Measurements from ENCODE around the gene C11orf21. TPM values are rescaled to one million over a fixed set of nuclear protein-coding genes. Genes with fewer than 3 reads are reported as not detected.

C11orf21 gene
- total RNA-seq: not detected in 2 replicates

DNA sequence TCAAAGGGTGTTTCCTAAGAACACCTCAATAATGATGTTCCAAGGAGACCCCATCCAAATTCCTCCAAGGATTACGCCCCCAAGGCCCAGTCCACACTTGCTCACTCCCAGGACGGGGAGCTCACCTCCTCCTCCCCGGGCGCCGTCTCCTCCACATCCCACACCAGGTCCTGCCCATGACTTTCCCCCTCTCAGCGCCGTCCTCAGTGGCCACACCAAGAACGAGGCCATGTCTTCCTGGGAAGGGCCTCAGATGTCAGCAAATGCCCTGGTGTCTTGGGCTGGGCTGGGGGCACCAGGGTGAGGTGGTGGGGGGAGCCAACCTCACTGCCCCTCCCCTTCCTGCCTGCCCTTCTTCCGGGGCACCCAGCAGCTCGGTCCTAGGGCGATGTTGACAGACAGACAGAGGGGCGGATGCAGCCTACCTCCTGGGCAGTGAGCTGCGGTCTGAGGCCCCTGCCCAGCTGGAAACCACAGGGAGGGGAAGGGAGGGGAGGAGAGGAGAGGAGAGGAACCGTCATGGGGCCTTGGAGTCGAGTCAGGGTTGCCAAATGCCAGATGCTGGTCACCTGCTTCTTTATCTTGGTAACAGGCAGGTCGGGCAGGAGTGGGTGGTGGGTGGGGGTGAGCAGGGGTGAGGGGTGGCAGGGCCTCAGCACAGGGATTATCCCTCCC lies at the start of gene C11orf21, which contains the start of gene TSPAN32:
Gene C11orf21 (minus strand): TSS at position 288 of the 675 bp plus-strand sequence. CDS start 110 bp downstream, at position 178.
Gene TSPAN32 (plus strand): TSS at position 383 of the 675 bp plus-strand sequence. CDS start 137 bp downstream, at position 520.
- TF ChIP-seq, protein P1, sequence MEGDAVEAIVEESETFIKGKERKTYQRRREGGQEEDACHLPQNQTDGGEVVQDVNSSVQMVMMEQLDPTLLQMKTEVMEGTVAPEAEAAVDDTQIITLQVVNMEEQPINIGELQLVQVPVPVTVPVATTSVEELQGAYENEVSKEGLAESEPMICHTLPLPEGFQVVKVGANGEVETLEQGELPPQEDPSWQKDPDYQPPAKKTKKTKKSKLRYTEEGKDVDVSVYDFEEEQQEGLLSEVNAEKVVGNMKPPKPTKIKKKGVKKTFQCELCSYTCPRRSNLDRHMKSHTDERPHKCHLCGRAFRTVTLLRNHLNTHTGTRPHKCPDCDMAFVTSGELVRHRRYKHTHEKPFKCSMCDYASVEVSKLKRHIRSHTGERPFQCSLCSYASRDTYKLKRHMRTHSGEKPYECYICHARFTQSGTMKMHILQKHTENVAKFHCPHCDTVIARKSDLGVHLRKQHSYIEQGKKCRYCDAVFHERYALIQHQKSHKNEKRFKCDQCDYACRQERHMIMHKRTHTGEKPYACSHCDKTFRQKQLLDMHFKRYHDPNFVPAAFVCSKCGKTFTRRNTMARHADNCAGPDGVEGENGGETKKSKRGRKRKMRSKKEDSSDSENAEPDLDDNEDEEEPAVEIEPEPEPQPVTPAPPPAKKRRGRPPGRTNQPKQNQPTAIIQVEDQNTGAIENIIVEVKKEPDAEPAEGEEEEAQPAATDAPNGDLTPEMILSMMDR (IDR thresholded peaks at IDR 0.05; ENCODE audit: insufficient read depth, low read depth, low read length): no peak
- DNase-seq (ENCODE audit: low read depth): peak; percentile 62
- H3K4me3 ChIP-seq (ENCODE audit: low read depth, low read length): no peak within 1 kb of the TSS

DNA sequence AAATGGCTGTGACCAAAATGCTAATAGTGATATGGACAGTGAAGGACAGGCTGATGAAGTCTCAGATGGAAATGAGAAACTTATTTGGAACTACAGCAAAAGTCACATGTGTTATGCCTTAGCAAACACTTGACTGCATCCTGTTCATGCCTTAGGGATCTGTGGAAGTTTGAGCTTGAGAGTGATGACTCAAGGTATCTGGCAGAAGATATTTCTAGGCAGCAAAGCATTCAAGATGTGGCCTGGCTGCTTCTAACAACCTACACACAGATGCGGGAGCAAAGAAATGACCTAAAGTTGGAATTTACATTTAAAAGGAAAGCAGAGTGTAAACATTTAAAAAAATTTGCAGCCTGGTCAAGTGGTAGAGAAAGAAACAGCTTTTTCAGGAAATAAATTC lies 47.3 kb upstream of the C11orf21 start:
- TF ChIP-seq, protein P1 (IDR thresholded peaks at IDR 0.05; ENCODE audit: insufficient read depth, low read depth, low read length): no peak
- DNase-seq (ENCODE audit: low read depth): peak; percentile 8
- no peak overlapping the region for H3K4me3 ChIP-seq (ENCODE audit: low read depth, low read length)

DNA sequence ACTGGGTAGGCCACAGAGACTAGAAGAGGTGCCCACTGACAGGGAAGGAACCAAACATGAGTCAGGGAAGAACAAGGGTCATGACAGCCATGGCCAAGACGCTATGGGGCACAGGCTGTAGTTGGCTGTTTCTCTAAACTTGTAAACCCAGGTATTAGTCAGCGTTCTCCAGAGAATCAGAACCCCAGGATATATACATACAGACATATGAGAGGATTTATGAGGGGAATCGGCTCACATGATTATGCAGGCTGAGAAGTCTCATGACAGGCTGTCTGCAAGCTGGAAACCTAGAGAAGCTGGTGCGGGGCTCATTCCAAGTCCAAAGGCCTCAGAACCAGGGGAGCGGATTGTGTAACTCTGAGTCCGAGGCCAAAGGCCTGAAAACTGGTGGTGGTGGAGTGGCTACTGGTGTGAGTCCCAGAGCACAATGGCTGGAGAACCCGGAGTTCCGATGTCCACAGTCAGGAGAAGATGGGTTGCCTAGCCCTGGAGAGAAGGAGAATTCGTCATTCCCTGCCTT lies 45.7 kb upstream of the C11orf21 start:
- H3K4me3 ChIP-seq (ENCODE audit: low read depth, low read length): no peak overlapping the region
- TF ChIP-seq, protein P1 (IDR thresholded peaks at IDR 0.05; ENCODE audit: insufficient read depth, low read depth, low read length): no peak

DNA sequence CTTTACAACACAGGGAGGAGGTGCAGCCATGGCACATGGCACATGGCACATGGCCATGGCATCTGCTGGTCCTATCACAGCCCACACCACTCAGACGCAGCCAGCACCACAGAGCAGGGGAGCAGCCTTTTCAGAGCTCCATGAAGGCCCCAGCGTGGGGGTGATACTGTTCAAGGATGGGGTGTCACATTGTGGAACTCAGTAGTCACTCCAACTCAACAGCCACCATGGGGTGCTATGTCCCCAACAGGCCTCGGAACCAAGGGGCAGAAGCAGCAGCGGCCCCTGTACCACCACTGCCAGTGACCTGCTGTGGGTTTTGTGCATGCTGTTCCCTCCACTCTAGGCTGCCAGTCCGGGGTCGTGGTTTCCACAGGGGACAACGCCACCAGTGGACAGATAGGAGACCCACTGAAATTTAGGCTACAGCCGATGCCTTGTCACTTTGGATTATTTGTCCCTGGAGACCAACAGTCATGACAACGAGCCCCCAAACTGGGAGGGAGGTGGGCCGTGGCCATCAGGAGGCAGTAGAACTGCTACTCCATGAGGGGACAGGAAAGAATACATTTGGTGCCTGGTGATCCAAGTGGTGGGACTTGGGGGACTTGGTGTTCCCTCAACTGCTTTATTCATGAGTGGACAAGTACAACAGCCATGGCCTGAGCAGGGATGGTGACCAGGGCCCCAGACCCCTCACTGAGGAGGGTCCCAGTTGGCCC lies 45.0 kb upstream of the C11orf21 start:
- DNase-seq (ENCODE audit: low read depth): no peak
- TF ChIP-seq, protein P1 (IDR thresholded peaks at IDR 0.05; ENCODE audit: insufficient read depth, low read depth, low read length): no peak

More for the DNA sequence above, 45.7 kb upstream of the C11orf21 start:
- no peak for DNase-seq (ENCODE audit: low read depth)

DNA sequence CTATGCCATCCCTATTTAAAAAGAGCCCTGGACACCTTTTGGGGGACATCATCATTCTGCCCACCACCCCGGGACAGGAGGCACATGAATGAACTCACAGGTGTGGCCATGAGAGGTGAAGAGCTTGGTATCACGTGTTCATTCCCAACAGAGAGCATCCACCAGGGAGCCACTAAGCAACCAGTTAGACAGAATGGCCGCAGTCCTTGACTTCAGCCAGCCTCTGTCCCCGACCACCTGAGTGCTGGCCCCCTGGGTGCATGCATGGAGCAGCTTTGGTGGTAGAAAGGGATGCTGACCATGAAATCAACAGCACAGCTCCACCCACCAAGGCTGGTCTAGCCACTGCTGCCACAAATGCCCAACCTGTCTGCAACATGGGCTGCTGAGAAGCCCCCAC lies 44.3 kb upstream of the C11orf21 start:
- TF ChIP-seq, protein P1 (IDR thresholded peaks at IDR 0.05; ENCODE audit: insufficient read depth, low read depth, low read length): no peak
- no peak for DNase-seq (ENCODE audit: low read depth)
- H3K4me3 ChIP-seq (ENCODE audit: low read depth, low read length): no peak overlapping the region

More for the DNA sequence above, 45.0 kb upstream of the C11orf21 start:
- H3K4me3 ChIP-seq (ENCODE audit: low read depth, low read length): no peak overlapping the region

DNA sequence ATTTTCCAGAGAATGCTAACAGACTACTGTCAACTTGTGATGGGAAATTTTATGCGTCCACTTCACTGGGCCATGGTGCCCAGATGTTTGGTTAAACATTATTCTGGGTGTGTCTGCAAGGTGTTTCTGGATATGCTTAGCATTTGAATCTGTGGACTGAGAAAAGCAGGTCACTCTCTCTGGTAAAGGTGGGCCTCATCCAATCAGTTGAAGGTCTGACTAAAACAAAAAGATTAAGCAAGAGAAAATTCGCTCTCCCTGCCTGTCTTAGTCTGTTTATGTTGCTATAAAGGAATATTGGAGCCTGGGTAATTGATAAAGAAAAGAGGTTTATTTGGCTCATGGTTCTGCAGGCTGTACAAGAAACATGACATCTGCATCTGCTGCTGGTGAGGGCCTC lies 43.3 kb upstream of the C11orf21 start:
- TF ChIP-seq, protein P1 (IDR thresholded peaks at IDR 0.05; ENCODE audit: insufficient read depth, low read depth, low read length): no peak
- no peak overlapping the region for H3K4me3 ChIP-seq (ENCODE audit: low read depth, low read length)
- DNase-seq (ENCODE audit: low read depth): no peak

All from fibroblast of villous mesenchyme (primary cell).